ENCODE measurements around the gene EFCAB11.

Gene EFCAB11

GRCh38 chr14:89865153-89865552 lies 89.4 kb downstream of the EFCAB11 start:
- H3K4me3 ChIP-seq (ENCODE audit: low read depth, low read length), result no peak overlapping the region
- CTCF ChIA-PET, result no interaction called here
- TF ChIP-seq CTCF (IDR thresholded peaks at IDR 0.05; ENCODE audit: insufficient read depth, low read length, missing control alignments), result no peak
- POLR2A ChIA-PET, result no interaction called here
- DNase-seq (ENCODE audit: low read depth, low spot score), result no peak

GRCh38 chr14:89862856-89863255 lies 91.7 kb downstream of the EFCAB11 start:
- ChIA-PET CTCF (no interaction called here), POLR2A (interaction anchor here (0.6 kb wide), 1 partner anchor 14 kb away, joined by 3 read pairs; no protein-coding TSS in a partner anchor)
- TF ChIP-seq CTCF (IDR thresholded peaks at IDR 0.05; ENCODE audit: insufficient read depth, low read length, missing control alignments), result no peak
- H3K4me3 ChIP-seq (ENCODE audit: low read depth, low read length), result no peak overlapping the region
- no peak for DNase-seq (ENCODE audit: low read depth, low spot score)

GRCh38 chr14:89861630-89862029 lies 92.9 kb downstream of the EFCAB11 start:
- DNase-seq (ENCODE audit: low read depth, low spot score), result no peak
- ChIA-PET POLR2A (no interaction called here), CTCF (no interaction called here)
- TF ChIP-seq CTCF (IDR thresholded peaks at IDR 0.05; ENCODE audit: insufficient read depth, low read length, missing control alignments), result no peak
- H3K4me3 ChIP-seq (ENCODE audit: low read depth, low read length), result no peak overlapping the region

- no peak for DNase-seq (ENCODE audit: low read depth, low spot score)
- no peak for TF ChIP-seq CTCF (IDR thresholded peaks at IDR 0.05; ENCODE audit: insufficient read depth, low read length, missing control alignments)
- POLR2A ChIA-PET, result no interaction called here
- H3K4me3 ChIP-seq (ENCODE audit: low read depth, low read length), result no peak overlapping the region
- CTCF ChIA-PET, result interaction anchor here (1.0 kb wide), 1 partner anchor 24 kb away, joined by 3 read pairs; no protein-coding TSS in a partner anchor
Measured at GRCh38 chr14:89858089-89858488, 96.4 kb downstream of the EFCAB11 start.

GRCh38 chr14:89856871-89857345 lies 97.6 kb downstream of the EFCAB11 start:
- TF ChIP-seq CTCF (IDR thresholded peaks at IDR 0.05; ENCODE audit: insufficient read depth, low read length, missing control alignments), result no peak
- no peak overlapping the region for H3K4me3 ChIP-seq (ENCODE audit: low read depth, low read length)
- CTCF ChIA-PET, result interaction anchor here (1.6 kb wide), 1 partner anchor 11 kb away, joined by 3 read pairs; no protein-coding TSS in a partner anchor
- POLR2A ChIA-PET, result interaction anchor here (0.7 to 0.8 kb wide), 2 partner anchors 13 to 42 kb away, joined by 3 read pairs; no protein-coding TSS in a partner anchor
- no peak for DNase-seq (ENCODE audit: low read depth, low spot score)

GRCh38 chr14:89855961-89856656 lies 98.4 kb downstream of the EFCAB11 start:
- peak; percentile 58 for DNase-seq (ENCODE audit: low read depth, low spot score)
- POLR2A ChIA-PET, result interaction anchor here (0.7 to 0.8 kb wide), 2 partner anchors 14 to 42 kb away, joined by 3 read pairs; no protein-coding TSS in a partner anchor
- no peak for TF ChIP-seq CTCF (IDR thresholded peaks at IDR 0.05; ENCODE audit: insufficient read depth, low read length, missing control alignments)
- CTCF ChIA-PET, result interaction anchor here (1.6 kb wide), 1 partner anchor 12 kb away, joined by 3 read pairs; no protein-coding TSS in a partner anchor
- H3K4me3 ChIP-seq (ENCODE audit: low read depth, low read length), result no peak overlapping the region
